Right ventricle myocardium superior (tissue), 1 donor: ENCODE data around the gene GALNTL6. TPM values are rescaled to one million over a fixed set of nuclear protein-coding genes. Genes with fewer than 3 reads are reported as not detected.
"Not testable (repeated sequence)": the region's sequence is repeated elsewhere in the genome, so short reads cannot be mapped to it uniquely, and the experiment has no call there.

Experiments
- ATAC-seq: fragments of 200-7000 bp; cut with Tn5 transposase; one replicate; pipeline ENCODE4 v1.9.1; 2020; ENCODE audit warnings: mild to moderate bottlenecking; ENCODE audit not compliant: poor library complexity
- DNase-seq: peaks from one replicate; pipeline ENCODE4 v3.0.0-alpha.2; 2020
- intact Hi-C: fragments of 100-400 bp; cut with DNase I; formaldehyde crosslinking; loops from one replicate; pipeline ENCODE4 v1.11.2; 2022
- total RNA-seq: library from RNA; stranded (reverse); fragmentation: NEBNext Ultra II Directional; extraction: Animal tissue kit (Norgen Biotek cat#: 25700); gene quantifications from one replicate; pipeline ENCODE4 v1.2.1, GENCODE V29; 2021
- donor health status: DM: no; HTN: yes; CAD: no; lungs with severe emphysema.

GALNTL6 gene
- total RNA-seq, 1 donor from 2014 or later: not detected

DNA sequence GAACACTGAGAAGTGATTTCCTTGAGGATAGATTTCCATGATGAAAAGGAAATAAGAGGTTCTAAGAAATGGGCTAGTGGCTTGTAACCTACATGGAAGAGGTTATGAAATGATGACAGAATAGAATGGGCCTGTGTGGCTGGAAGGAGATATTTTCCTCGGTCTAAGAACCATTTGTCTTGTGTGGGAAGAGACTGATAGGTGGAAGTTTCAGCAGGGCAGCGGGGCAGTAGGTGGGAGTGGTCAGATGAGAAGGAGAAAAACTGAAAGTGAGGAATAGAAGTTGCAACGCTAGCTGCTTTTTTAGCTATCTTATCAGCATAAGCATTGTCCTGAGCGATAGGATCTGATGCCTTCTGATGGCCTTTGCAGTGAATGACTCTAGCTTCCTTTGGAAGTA, 1144.0 kb downstream of the GALNTL6 start:
- no peak for ATAC-seq
- intact Hi-C loops: no loop called here
- no peak for DNase-seq

DNA sequence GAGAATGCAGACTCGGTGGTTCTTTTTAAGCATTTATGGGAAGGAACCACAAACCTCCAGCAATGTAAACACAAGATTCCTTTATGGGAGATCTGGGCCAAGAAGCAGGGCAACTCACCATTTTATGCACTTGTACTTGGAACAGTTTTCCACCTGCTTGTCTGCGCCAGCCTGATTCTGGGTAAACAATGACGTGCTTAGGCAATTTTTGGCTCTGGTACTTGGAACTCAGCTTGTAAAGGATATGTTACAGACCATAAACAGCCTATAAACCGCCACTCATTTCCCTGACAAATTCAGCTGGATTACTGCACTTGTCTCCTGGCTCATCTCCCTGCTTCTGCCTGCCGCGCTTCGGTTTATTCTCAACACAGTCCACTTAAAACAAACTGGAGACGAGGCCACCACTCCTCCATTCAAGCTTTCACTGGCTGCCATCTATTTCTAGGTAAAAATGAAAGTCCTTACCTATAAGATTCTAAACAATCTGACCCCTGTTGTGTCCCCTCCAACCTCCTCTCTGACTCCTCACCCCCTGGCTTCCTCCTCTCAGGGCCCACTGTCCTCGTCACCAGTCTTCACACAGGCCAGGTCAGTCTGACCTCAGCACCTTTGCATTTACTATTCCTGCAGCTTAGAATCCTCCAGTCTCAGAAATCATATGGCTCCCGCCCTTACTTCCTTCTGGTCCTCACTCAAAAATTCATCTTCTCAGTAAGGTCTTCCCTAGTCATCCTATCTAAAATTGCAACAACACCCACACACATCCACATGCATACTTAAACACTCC, 1149.6 kb downstream of the GALNTL6 start:
- DNase-seq: no peak
- intact Hi-C loops: no loop called here
- ATAC-seq: no peak

DNA sequence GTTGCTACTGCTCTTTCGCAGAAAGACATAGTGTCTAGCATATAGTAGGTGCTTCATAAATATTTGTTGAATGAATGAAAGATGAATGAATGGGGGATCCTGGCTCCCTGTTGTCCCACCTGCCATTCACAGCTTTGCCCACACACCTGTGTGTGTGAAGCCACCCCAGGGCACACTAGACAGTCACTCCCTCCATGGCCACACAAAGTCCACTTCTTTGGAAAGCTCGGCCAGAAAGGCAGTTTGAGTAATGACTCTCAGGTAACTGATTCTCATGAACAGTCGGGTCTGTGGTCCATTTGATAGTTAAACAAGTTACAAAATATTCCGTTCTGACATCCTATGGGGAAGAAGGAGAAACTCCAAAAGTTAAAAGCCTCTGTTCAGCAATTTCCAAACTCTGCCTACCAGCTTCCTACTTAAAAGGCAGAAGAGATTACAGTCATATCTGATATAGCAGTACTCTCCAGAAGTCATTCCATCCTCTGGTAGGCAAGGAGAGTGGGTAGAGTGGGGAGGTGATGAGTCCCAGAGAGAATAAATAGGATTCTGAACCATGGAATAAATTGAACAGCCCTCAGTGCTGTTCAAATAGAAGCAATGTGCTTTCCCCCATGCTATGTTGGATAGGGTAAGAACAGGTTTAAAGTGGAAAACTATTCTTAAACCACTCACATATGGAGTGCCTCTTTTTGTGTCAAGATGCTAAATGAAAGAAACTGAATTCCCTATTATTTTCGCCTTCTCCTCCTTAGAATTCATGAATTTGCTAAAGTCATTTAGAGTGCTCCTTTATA, 1150.5 kb downstream of the GALNTL6 start:
- intact Hi-C loops: no loop called here
- DNase-seq (no peak), ATAC-seq (no peak)

DNA sequence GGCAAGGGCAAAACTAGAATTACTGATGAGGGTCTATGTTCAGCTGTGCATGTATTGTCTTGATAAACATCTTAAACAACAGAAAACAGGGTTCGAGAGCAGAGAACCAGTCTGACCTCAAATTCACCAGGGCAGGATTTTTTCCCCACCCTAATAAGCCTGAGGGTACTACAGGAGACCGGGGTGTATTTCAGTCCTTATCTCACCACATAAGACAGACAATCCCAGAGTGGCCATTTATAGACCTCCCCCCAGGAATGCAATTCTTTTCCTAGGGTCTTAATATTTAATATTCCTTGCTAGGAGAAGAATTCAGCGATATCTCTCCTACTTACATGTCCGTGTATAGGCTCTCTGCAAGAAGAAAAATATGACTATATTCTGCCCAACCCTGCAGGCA, 1157.0 kb downstream of the GALNTL6 start:
- ATAC-seq, DNase-seq, intact Hi-C loops: not testable (repeated sequence)

DNA sequence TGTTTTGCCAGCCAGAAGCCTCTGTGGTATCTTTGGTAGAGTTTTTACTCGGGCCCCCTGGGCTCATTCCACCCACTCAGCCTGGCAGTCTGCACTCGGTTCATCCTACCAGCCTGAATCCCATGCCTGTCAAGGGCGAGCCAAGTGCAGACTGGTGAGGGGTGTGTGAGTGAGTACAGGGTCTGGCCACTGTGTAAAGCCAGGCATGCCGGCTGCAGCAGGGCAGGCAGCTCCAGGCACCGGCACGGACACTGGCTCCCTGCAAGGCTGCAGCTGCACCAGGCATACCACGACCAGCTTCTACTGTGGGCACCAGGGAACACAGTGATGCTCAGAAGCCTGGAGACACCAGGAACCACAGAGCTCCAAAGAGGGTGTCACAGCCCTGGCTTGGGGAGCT, 1161.4 kb downstream of the GALNTL6 start:
- intact Hi-C loops: no loop called here
- no peak for DNase-seq
- ATAC-seq: no peak

DNA sequence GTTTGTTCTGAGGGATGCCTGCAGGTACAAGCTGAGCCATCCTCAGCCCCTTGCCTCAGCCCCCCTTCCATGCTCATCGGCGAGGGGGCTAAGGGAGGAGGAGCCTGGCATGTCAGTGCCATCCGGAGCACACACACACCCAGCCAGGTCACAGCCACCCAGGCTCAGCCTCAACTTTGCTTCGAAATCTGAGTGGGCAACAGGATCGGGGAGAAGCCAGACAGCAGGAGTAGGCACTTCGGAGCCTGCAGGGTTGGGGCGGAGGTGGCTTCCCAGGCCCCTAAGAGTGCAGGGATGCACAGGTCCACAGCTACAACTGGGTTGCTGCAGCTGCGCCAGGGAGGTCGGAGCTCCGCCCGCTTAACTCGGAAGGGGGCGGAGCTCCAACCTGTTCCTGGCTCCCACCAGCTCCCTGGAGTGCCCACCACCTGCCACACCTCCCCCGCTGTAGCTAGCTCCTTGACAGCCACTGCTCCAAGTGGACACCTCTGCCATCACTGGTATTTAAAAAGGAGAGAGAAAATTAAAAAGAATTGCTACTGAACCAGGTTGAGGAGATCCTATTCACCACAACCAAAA, 1162.5 kb downstream of the GALNTL6 start:
- DNase-seq (no peak), ATAC-seq (no peak)
- intact Hi-C loops: no loop called here

DNA sequence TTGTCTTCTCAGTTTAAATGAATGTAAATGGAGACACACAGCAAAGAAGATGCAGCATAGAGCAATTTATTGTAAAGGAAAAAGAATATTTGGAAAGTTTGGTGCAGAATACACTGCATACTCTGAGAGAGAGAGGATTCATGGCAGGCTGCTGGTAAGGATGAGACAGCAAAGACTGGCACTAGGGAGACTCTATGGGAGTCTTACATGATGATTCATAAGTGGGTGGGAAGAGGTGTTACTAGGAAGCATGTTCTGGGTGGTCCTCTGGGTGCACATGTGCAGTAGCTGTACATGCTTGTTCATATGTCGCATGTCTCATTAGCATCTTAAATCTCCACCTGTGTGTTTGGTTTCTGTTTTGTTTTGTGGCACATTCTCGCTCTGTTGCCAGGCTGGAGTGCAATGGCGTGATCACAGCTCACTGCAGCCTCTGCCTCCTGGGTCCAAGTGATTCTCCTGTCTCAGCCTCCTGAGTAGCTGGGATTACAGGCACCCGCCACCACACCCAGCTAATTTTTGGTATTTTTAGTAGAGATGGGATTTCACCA, 1164.4 kb downstream of the GALNTL6 start:
- DNase-seq, intact Hi-C loops, ATAC-seq: not testable (repeated sequence)

DNA sequence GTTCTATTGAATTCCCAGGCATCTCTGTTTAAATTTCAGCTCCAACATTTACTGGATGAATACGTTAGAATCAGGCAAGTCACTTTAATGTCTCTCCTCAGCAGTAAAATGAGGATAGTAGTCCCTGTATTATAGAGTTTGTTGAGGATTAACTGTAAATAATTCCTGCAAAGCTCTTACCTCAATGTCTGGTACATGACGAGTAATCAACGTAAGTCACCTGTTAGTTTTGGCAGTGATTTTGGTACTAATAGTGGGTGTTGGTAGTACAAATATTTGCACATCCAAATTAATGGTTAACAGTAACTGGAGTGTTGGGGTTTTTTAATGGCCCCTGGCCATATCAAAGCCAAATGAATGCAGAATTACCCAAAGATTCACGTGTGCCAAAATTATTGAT, 1165.6 kb downstream of the GALNTL6 start:
- intact Hi-C loops: no loop called here
- DNase-seq: no peak
- no peak for ATAC-seq

DNA sequence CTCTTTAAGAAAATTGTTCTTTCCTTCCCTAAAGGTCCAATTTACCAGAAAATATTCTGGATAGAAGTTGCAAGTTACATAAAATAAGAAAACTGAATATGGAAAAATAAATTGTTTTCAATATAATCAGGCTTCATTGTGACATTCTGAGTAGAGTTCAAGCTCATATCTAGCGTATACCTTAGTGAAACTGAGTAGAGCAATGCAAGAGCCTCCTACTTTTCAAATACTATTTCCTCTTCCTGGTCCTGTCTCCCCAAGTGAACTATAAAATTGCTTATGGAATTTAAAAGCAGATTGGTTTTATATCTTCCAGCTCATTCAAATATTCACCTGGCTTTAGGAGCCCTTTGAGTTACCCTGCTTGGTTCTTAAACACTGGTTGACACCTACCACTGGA, 1166.1 kb downstream of the GALNTL6 start:
- intact Hi-C loops: no loop called here
- DNase-seq: no peak
- ATAC-seq: no peak

DNA sequence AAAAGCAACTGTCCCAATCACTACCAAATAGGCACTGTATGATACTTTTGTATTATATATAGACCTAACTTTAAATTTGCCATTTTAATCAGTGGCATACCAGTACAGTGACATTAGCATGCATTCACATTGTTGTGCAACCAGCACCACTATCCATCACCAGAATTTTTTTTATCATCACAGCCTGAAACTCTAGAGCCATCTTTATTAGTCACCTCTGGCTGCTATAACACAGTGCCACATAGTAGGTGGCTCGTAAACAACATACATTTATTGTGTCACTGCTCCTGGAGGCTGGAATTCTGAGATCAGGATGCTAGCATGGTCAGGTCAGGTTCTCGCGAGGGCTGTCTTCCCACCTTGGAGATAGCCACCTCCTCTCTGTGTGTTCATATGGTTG, 1167.0 kb downstream of the GALNTL6 start:
- ATAC-seq (no peak), DNase-seq (no peak)
- intact Hi-C loops: no loop called here

DNA sequence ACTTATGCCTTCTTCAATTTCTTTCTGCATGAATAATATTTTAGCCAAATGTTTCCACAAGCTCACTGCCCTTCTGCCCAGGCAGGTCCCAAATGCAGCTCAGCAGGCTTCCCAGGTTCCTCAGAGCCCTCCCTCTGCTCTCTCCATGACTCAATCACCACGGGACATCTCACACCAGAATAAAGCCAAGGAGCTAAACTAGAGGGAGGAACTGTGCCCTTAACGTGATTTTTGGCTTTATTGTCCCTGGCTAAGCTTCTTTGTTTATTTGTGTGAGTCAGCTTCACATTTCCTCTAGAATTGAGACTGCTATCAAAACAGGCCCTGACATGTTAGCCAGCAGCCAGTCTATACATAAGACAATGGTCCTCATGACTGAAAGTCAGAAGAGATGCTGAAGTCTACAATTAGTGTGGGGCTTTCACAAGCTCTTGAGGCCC, 1169.0 kb downstream of the GALNTL6 start:
- intact Hi-C loops: no loop called here
- ATAC-seq (no peak), DNase-seq (no peak)

DNA sequence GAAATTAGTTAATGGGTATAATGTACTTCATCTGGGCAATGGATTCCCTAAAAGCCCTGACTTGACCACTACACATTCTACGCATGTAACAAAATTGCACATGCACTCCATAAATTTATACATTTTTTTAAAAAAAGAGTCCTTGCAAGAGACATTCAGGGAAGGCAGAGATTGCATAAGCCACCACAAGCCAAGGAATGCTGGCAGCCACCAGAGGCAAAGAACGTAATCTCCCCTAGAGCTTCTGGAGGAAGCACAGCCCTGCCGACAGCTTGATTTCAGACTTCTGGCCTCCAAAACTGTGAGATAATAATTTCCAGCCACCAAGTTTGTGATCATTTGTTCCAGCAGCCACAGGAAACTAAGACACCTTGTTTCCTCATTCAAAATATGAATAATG, 1169.8 kb downstream of the GALNTL6 start:
- no peak for DNase-seq
- intact Hi-C loops: no loop called here
- ATAC-seq: no peak

DNA sequence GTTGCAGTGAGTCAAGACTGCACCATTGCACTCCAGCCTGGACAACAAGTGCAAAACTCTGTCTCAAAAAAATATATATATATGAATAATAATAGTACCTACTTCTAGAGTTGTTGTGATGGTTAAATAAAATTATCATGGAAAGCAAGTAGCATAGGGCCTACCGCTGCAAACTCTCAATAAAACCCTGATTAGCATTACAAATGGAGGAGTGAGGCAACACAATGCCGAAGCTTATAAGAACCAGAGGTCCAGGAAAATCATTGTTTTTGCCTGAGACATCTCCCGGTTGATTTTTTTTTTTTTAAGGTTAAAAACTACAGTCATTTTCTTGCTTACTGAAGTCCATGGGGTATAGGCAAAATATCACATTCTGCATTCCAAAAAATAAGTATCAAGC, 1170.4 kb downstream of the GALNTL6 start:
- intact Hi-C loops: no loop called here
- DNase-seq (no peak), ATAC-seq (no peak)

DNA sequence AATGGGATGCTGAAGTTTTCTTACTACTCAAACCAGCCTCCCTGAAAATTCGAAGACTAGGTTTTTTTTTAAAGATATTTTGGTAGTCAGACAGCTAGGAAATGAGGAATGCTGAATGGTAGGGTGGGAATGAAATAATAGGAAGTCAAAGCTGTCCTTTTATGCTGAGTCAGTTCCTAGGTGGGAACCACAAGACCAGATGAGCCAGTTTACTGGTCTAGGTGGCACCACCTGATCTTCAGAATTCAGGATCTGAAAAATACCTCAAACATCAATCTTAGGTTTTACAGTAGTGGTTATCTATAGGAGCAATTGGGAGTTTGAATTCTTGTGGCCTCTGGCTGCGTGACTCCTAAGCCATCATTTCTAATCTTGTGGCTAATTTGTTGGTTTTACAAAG, 1172.3 kb downstream of the GALNTL6 start:
- intact Hi-C loops: no loop called here
- DNase-seq (no peak), ATAC-seq (no peak)

DNA sequence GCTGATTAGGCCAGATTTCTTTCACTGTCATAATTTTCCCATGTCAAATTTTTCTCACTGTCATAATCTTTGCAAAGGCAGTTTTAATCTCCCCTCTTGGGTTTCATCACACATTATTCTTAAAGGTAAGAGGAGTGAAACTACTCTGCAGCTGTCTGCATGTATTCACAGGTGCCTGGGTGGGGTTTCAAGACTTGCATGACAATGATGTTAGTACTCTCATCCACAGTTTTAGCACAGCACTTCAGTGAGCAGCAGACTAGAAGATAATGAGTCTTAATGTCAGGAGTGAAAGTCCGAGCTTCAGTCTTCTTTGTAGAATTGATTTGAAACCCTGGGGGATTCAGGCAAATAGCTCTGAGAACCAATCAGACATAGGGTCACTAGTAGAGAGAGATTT, 1172.9 kb downstream of the GALNTL6 start:
- intact Hi-C loops: no loop called here
- no peak for ATAC-seq
- no peak for DNase-seq

DNA sequence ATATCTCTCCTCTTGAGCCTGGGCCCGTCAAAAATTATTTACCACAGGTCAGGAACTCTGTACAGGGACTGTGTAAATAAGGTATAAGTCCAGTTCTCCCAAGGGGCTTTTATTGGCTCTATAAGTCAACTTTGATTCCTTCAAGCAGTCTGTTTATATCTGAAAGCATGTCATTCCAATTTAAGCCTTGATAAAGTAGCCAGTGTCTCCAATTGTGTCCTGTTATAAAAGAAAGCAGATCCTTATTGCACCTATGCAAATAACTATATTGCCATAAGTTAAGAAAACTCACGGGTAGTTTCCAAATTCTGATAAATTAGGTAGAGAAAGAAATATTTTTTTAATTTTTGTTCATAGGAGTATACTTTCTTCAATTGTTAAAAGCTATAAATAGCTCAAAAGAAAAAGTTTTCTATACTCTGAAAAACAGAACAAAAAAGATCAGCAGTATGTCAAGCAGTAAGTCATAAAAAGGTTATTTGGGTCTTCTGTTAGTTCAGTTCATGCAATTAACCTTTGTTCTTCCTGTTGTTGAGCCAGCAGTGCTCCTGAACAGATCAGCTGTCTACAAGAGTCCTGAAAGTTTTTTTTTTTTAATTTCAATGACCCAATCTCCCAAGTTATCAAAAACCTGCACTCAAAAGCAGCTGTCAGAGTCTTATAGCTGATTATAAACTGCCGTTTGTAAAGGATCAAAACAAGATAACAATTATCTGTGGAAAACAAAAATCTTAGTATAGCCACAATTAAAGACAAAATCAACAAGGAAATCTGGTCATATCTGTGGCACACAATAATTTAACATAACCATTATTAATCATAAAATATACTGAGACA, 1177.0 kb downstream of the GALNTL6 start:
- no peak for ATAC-seq
- DNase-seq: no peak
- intact Hi-C loops: no loop called here

DNA sequence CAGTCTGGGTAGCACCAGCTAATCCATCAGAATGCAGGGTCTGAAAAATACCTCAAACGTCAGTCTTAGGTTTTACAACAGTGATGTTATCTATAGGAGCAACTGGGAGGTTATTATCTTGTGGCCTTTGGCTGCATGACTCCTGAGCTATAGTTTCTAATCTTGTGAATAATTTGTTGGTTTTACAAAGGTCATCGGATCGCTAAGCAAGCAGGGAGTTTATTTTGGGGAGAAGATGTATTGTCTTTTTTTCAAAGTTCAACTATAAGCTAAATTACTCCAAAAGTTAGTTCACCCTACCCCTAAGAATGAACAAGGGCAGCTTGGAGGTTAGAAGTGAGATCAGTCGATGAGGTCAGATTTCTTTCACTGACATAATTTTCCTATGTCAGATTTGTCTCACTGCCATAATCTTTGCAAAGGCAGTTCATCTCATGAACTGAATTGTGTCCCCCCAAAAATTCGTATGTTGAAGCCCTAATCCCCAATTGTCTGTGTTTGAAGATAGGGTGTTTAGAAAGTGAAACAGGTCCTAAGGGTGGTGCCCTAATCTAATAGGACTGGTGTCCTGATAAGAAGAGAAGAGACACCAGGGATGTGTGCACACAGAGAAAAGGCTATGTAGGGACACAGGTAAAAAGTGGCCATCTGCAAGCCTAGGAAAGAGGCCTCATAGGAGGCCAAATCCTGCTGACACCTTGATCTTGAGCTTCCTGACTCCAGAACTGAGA, 1179.6 kb downstream of the GALNTL6 start:
- DNase-seq (no peak), ATAC-seq (no peak)
- intact Hi-C loops: no loop called here

DNA sequence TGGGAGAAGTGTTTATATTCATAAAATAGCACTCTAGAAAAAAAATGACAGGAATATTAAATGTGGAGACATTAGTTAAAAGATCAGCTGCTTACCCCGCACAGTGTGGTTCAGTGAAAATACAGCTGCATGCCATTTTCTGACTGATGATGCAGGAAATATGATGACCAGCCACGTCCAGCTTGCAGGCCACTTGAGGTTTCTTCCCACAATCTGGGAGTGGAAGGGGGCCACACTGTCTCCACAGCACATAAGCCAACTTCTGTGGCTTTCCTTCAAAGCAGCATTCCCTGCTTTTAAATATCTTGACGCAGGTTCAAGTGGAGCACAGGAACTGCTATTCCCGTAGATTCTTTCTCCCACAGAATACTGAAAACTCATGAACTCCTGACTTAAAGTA, 1182.0 kb downstream of the GALNTL6 start:
- intact Hi-C loops: no loop called here
- DNase-seq: no peak
- ATAC-seq: no peak
